ENCODE measurements around the gene FEM1A. TPM values are rescaled to one million over a fixed set of nuclear protein-coding genes. Genes with fewer than 3 reads are reported as not detected.
A peak's percentile ranks its signal among the peaks of the same experiment; 100 is the strongest.

FEM1A gene
- total and polyA plus RNA-seq, 10 of the 15 experiments (the other 5 are each of a cell fraction or from before 2014, with no cell fraction given): 0.27 to 17.4 (median 3.8) TPM

- Histone ChIP-seq H2AFZ (ENCODE audit: control insufficient read depth, low read depth, low read length) (no peak overlapping the region), H3K9ac (ENCODE audit: control insufficient read depth, insufficient read depth, low read length) (no peak overlapping the region), H3K4me1 (ENCODE audit: control insufficient read depth, insufficient read depth, low read length) (peaks cover 14% of the 10 kb centered on the region), H3K27ac (ENCODE audit: control insufficient read depth, insufficient read depth) (no peak overlapping the region), H4K20me1 (ENCODE audit: control insufficient read depth, insufficient read depth) (no peaks in the 10 kb centered on the region), H3K79me2 (ENCODE audit: control insufficient read depth, insufficient read depth, low read length) (no peaks in the 10 kb centered on the region), H3K27me3 (replicated peaks in 1 of 2; ENCODE audit: control insufficient read depth in 2 of 2, insufficient read depth in 2 of 2, low read length in 1 of 2) (no peaks in the 10 kb centered on the region), H3K36me3 (ENCODE audit: control insufficient read depth in 2 of 2, insufficient read depth in 2 of 2, low read length in 1 of 2) (peaks cover 5 to 25% of the 10 kb centered on the region in 2 experiments; a peak in 3 of 4 replicates), H3K9me3 (replicated peaks; ENCODE audit: control insufficient read depth, insufficient read depth, low read length) (no peaks in the 10 kb centered on the region; the same call in 2 of the 3 replicates), H3K4me2 (ENCODE audit: control insufficient read depth, insufficient read depth) (peak overlapping the region; percentile 47; the same call in 1 of the 2 replicates), H3K4me3 (no peak overlapping the region)
- ChIA-PET RAD21 (ENCODE audit: unreplicated experiment) (no interaction called here), POLR2A (interaction anchor here (0.6 kb wide), 1 partner anchor 14 kb away, joined by 7 read pairs; no protein-coding TSS in a partner anchor), SMC1A (ENCODE audit: uncharacterized antibody, unreplicated experiment) (interaction anchor here (1.5 to 9.1 kb wide), 2 partner anchors 34 to 96 kb away, joined by 3 to 176 read pairs; no protein-coding TSS in a partner anchor), CTCF (interaction anchor here (8.3 to 9.5 kb wide), 2 partner anchors 12 to 36 kb away, joined by 148 to 346 read pairs; partner anchors contain the start of gene TICAM1)
- intact Hi-C loops (cut with micrococcal nuclease; ENCODE audit: unreplicated experiment): no loop called here
- FAIRE-seq: peak; percentile 75
- peak; percentile 82 for ATAC-seq
- BruUV-seq (replicated peaks): no TSS peak
- whole genome bisulfite sequencing (ENCODE audit: insufficient coverage, insufficient replicate concordance, low lambda C conversion rate, missing lambda C conversion rate): 36% methylated on average over 28 of the region's 28 CpGs
- DNase-seq (ENCODE audit: low read depth, low spot score): peak; percentile 48
- in situ Hi-C loops (cut with MboI): no loop called here
- TF ChIP-seq IRF4 (IDR thresholded peaks at IDR 0.05; ENCODE audit: low read depth, low read length) (no peak), IRF3 (IDR thresholded peaks at IDR 0.05) (no peak), TCF7 (IDR thresholded peaks at IDR 0.05; ENCODE audit: borderline replicate concordance) (no peak), SUZ12 (IDR thresholded peaks at IDR 0.05; ENCODE audit: unreplicated experiment) (no peak), FOXM1 (IDR thresholded peaks at IDR 0.05; ENCODE audit: low read depth, low read length) (no peak), RAD21 (IDR thresholded peaks at IDR 0.05; ENCODE audit: insufficient read depth, low read depth, low read length) (no peak), NRF1 (conservative IDR thresholded peaks at IDR 0.05; ENCODE audit: low read depth, low read length) (no peak), ZNF384 (IDR thresholded peaks at IDR 0.05; ENCODE audit: borderline replicate concordance, low read depth, low read length) (no peak), ZZZ3 (IDR thresholded peaks at IDR 0.05; ENCODE audit: control insufficient read depth, insufficient read length, low read depth) (no peak), YBX1 (IDR thresholded peaks at IDR 0.05) (no peak), MAX (IDR thresholded peaks at IDR 0.05; ENCODE audit: low read depth, low read length) (peak; percentile 90), PKNOX1 (IDR thresholded peaks at IDR 0.05) (no peak), CREM (IDR thresholded peaks at IDR 0.05; ENCODE audit: low read depth) (peak; percentile 34; the same call in 1 of the 2 replicates), BRCA1 (IDR thresholded peaks at IDR 0.05; ENCODE audit: low read depth, low read length) (no peak), CEBPB (IDR thresholded peaks at IDR 0.05; ENCODE audit: borderline replicate concordance in 1 of 2, low read depth in 2 of 2, low read length in 2 of 2) (no peak), CHD2 (IDR thresholded peaks at IDR 0.05; ENCODE audit: borderline replicate concordance, low read depth, low read length) (peak; percentile 46; the same call in 1 of the 2 replicates), ZBTB4 (CRISPR knock-in tag; IDR thresholded peaks at IDR 0.05) (no peak), BHLHE40 (IDR thresholded peaks at IDR 0.05; ENCODE audit: borderline replicate concordance in 1 of 2, low read depth in 2 of 2, low read length in 1 of 2) (peak in 1 of 2 experiments; percentile 24; a peak in 1 of 4 replicates)
These were observed 24.1 kb downstream of the FEM1A start for GRCh38 chr19:4815426-4816201.

Measured in GM12878 (cell line).